Cardiac fibroblast (primary cell): ENCODE data around the gene PIR.

Experiments used
- DNase-seq, 2 donors: peaks; one replicate each; pipeline versions ENCODE4 v3.0.0 to v3.0.0-alpha.2; 2010; ENCODE audit warnings: low read depth in 2 of 2
- H3K4me3 ChIP-seq, 2 donors: replicated peaks in 1 of 2; 1 replicate in 1 of 2; 2 replicates in 1 of 2; pipeline ENCODE4 v1.5.1; 2011; ENCODE audit warnings: low read depth in 2 of 2, low read length in 2 of 2, mild to moderate bottlenecking in 2 of 2, moderate library complexity in 1 of 2
- TF ChIP-seq, protein P1 (sequence below): IDR thresholded peaks from one replicate; pipeline ENCODE4 v1.5.1; 2011; ENCODE audit warnings: low read depth, mild to moderate bottlenecking, low read length, inconsistent platforms

The PIR gene

DNA sequence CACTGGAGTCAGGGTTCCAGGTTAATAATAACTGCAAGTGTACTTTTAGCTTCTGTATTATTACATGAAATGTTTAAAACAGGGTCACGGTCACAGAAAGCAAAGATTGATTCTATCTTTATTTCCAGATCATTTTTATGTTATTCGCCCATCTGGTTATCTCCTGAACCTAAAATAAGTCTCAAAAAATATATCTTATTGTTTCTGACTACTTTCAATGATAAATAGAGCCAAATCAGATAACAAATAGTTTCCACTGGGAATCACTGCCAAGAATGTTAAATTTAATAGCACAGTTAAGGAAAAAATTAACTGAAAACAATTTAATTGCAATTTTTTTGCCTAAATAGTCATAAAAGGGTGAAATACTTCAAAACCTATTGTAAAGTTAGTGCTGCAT is 91.8 kb downstream of the PIR start:
- no peak overlapping the region for H3K4me3 ChIP-seq
- TF ChIP-seq, protein P1, sequence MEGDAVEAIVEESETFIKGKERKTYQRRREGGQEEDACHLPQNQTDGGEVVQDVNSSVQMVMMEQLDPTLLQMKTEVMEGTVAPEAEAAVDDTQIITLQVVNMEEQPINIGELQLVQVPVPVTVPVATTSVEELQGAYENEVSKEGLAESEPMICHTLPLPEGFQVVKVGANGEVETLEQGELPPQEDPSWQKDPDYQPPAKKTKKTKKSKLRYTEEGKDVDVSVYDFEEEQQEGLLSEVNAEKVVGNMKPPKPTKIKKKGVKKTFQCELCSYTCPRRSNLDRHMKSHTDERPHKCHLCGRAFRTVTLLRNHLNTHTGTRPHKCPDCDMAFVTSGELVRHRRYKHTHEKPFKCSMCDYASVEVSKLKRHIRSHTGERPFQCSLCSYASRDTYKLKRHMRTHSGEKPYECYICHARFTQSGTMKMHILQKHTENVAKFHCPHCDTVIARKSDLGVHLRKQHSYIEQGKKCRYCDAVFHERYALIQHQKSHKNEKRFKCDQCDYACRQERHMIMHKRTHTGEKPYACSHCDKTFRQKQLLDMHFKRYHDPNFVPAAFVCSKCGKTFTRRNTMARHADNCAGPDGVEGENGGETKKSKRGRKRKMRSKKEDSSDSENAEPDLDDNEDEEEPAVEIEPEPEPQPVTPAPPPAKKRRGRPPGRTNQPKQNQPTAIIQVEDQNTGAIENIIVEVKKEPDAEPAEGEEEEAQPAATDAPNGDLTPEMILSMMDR: no peak
- no peak for DNase-seq

DNA sequence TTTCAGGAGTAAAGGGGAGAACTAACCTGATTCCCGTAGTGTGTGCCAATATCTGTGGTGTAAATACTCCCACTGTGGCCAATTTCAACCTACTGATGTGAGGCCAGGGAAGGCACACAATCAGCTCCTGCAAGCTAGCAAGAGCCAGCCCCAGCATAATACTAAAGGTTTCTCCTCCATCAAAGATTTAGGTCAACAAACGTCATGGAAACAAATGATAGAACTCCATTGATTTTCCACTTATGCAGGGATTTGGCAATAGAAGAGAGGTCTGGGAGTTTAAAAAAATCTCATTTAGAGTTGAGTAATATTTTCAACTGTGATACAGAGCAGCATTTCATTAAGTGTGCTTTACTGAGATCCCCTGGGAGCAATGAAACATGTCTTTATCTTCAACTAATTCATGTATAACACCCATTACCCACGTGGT is 93.2 kb downstream of the PIR start:
- DNase-seq: peak in 1 of 2 donors; percentile 28
- no peak overlapping the region for H3K4me3 ChIP-seq
- TF ChIP-seq, protein P1: no peak

- TF ChIP-seq, protein P1: no peak
- no peak overlapping the region for H3K4me3 ChIP-seq
- no peak for DNase-seq
These were observed 94.3 kb downstream of the PIR start for GRCh38 chrX:15398874-15399273.

GRCh38 chrX:15395789-15396188 is 97.3 kb downstream of the PIR start:
- H3K4me3 ChIP-seq: no peak overlapping the region
- no peak for DNase-seq
- TF ChIP-seq, protein P1: no peak

GRCh38 chrX:15391850-15392249 is 101.3 kb downstream of the PIR start:
- no peak for DNase-seq
- no peak overlapping the region for H3K4me3 ChIP-seq
- TF ChIP-seq, protein P1: no peak

GRCh38 chrX:15384304-15384703 is 108.8 kb downstream of the PIR start, which contains the start of gene VEGFD:
VEGFD (minus strand) TSS chrX:15384413; CDS start chrX:15383946, 467 bp downstream.
- TF ChIP-seq, protein P1: no peak
- peak; percentile 48 to 76 for DNase-seq
- no peak within 1 kb of the TSS for H3K4me3 ChIP-seq

GRCh38 chrX:15382813-15383212 is 110.3 kb downstream of the PIR start:
- TF ChIP-seq, protein P1: no peak
- DNase-seq: no peak
- H3K4me3 ChIP-seq: no peak overlapping the region
